GM18505 (cell line): ENCODE data around the gene CIAO2B.
A peak's percentile ranks its signal among the peaks of the same experiment; 100 is the strongest.
"Not testable (repeated sequence)": the region's sequence is repeated elsewhere in the genome, so short reads cannot be mapped to it uniquely, and the experiment has no call there.

Source experiments
- ATAC-seq: cut with Tn5 transposase; IDR thresholded peaks from one replicate; pipeline ENCODE4 v1.9.1; 2021; ENCODE audit not compliant: unreplicated experiment
- POLR2A ChIP-seq: IDR thresholded peaks from 4 replicates; pipeline ENCODE4 v1.6.1; 2011; ENCODE audit warnings: borderline replicate concordance; ENCODE audit not compliant: insufficient read depth, insufficient read length; ENCODE audit errors: extremely low read depth

The CIAO2B gene

DNA sequence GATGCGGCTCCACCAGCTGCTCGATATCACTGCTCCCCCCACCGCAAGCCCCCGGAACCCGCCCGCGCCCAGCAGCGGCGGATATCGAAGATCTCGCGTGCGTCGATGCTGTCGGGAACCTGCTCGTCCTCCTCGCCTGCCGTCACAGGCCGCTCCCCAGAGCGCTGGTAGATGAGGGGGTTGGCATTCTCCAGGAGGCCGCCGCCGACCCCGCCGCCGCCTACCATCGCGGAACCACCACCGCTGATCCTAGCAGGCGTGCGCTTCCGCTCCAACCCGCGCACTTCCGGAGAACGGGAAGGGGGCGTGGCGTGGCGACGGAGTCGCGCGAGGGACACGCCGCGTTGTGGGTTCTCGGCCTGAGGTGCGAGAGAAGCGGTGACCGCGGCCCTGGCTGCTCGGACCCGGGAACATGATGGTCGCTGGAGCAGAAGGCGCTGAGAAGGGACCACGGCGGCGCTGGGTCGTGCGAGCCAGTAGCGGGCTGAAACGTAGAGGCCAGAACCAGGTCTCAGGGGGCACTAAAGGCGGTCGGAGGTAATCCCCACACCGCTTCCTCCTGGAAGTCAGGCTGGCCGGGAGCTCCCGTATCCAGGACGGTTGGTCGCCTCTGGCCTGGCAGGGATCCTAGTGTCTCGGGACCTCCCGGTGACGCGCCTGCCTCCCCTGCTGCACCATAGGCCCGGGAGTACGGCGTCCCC, at the start of gene CIAO2B:
CIAO2B (minus strand) TSS at position 265 of the 701 bp plus-strand sequence; CDS start at position 227, 38 bp downstream.
- peak; percentile 70 for ATAC-seq
- peak; percentile 91 for TF ChIP-seq POLR2A

DNA sequence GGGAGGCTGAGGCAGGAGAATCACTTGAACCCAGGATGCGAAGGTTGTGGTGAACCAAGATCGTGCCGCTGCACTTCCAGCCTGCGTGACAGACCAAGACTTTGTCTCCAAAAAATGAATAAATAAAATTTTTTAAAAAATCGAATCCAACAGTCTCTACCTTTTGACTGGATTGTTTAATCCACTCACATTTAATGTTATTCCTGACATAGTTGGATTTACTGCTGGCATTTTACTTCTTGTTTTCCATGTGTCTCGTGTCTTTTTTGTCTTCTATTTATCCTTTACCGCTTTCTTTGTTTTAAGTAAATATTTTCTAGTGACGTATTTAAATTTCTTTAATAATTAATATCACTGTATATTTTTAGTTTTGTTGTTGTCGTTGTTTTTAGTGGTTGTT, 48.8 kb upstream of the CIAO2B start:
- TF ChIP-seq POLR2A: no peak
- ATAC-seq: no peak

DNA sequence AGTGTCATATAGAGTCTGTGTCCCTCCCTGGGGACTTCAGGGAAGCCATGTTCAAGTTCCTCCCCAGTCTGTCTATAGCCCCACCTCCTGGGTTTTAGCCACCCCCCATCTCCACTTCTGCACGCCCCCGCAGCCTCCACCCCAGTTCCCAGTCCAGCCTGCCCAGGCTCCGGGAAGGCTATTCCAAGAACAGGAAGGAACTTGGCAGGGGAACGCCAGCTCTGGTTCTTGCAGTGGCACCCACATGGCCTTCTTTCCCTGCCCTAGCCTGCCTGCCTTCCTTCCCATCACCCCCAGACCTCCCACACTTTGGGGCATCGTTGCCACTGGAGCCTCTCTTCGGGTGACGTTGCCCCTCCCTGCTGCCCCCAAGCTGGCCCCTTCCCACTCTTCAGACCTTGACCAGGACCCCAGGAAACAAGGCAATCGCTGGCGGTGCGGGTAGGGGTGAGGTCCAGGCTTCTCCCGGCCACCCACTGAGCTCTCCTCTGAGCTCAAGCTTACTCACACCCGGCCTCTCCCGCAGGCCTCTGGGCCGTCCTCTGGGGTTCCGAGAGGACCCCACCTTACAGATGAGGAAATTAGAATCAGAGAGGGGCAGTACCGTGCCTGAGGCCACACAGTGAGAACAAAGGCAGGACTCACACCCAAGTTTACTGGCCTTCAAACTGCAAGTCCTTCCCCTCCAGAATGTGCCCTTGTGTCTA, 45.0 kb upstream of the CIAO2B start:
- no peak for ATAC-seq
- no peak for TF ChIP-seq POLR2A

DNA sequence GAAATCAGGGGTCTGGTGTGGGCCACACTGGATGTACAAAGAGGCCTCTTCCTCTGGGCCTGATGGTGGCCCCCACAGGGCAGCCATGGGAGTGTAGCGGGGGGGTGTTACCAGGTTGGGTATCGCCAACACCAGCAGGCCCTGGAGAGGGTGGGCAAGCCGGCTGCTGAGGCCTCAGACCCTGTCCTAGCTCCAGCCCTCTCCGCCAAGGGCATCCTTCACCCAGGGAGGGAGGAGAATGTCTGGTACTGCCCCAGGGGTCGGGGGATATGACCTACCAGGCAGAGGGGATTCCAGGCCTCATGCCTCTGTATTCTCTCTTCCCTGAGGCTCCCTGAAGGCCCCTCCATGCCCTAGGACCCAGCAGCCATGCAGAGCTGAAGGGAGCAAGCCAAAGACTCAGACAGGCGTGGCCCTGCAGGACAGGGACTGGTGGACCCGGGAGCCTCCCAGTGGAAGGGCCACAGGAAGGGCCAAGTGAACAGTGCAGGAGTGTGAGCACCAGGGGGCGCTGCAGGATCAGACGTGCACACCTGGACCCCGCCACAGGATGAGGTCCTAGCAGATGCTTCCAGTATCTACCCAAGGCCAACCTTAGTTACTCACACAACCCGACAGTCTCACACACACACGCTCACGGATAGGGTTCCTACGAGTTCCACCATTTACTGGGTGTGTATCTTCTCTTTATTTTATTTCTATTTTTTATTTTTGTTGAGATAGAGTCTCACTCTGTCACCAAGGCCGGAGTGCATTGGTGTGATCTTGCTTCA, 43.3 kb upstream of the CIAO2B start:
- no peak for TF ChIP-seq POLR2A
- ATAC-seq: no peak

DNA sequence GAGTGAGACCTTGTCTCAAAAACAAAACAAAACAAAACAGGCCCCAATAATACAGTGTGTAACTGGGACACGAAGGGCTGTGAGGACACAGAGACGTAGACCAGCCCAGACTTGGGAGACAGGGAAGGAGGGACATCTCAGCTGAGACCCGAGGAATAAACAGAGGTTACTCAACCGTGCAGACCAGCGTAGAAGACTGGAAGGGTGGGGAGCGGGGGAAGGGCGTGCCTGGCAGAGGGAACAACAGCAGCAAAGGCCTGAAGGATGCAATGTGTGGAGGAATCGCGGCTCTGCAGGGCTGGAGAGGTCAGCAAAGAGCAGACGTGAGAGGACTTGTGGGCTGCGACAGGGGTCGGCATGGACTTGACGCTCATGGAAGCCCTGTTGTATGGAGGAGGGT, 42.5 kb upstream of the CIAO2B start:
- no peak for TF ChIP-seq POLR2A
- no peak for ATAC-seq

DNA sequence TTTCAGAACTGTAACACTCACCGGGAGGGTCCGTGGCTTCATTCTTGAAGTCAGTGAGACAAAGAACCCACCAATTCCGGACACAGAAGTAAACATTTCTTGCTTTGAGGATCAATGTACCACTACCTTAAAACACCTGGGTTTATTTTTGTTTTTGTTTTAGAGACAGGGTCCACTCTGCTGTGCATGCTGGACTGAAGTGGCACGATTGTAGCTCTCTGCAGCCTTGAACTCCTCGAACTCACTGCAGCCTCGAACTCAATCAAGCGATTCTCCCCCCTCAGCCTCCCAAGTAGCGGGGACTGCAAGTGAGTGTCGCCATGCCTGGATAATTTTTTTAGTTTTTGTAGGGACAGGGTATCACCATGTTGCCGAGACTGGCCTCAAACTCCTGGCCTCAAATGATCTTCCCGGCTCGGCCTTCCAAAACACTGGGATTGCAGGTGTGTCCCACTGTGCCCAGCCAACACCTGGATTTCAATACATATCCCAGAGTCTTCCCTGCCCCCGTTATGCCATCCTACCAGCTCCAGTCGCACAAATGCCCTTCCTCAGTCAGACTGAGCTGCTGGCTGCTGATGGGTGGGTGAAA, 41.2 kb upstream of the CIAO2B start:
- no peak for TF ChIP-seq POLR2A
- ATAC-seq: no peak

DNA sequence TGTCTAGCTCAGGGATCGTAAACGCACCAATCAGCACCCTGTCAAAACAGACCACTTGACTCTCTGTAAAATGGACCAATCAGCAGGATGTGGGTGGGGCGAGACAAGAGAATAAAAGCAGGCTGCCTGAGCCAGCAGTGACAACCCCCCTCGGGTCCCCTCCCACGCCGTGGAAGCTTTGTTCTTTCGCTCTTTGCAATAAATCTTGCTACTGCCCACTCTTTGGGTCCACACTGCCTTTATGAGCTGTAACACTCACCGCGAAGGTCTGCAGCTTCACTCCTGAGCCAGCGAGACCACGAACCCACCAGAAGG, 40.7 kb upstream of the CIAO2B start:
- ATAC-seq: not testable (repeated sequence)

DNA sequence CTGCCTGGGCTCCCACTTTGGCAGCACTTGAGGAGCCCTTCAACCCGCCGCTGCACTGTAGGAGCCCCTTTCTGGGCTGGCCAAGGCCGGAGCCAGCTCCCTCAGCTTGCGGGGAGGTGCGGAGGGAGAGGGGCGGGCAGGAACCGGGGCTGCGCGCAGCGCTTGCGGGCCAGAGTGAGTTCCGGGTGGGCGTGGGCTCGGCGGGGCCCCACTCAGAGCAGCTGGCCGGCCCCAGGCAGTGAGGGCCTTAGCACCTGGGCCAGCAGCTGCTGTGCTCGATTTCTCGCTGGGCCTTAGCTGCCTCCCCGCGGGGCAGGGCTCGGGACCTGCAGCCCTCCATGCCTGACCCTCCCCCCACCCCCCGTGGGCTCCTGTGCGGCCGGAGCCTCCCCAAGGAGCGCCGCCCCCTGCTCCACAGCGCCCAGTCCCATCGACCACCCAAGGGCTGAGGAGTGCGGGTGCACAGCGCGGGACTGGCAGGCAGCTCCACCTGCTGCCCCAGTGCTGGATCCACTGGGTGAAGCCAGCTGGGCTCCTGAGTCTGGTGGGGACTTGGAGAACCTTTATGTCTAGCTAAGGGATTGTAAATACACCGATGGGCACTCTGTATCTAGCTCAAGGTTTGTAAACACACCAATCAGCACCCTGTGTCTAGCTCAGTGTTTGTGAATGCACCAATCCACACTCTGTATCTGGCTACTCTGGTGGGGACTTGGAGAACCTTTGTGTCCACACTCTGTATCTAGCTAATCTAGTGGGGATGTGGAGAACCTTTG, 40.1 kb upstream of the CIAO2B start:
- ATAC-seq: not testable (repeated sequence)

DNA sequence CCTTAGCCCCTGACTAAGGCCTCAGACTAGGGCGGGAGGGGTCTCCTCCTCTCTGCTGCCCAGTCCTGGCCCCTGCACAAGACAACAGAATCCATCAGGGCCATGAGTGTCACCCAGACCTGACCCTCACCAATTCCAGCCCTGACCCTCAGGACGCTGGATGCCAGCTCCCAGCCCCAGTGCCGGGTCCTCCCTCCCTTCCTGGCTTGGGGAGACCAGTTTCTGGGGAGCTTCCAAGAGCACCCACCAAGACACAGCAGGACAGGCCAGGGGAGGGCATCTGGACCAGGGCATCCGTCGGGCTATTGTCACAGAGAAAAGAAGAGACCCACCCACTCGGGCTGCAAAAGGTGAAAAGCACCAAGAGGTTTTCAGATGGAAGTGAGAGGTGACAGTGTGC, 39.5 kb upstream of the CIAO2B start:
- TF ChIP-seq POLR2A: no peak
- no peak for ATAC-seq

DNA sequence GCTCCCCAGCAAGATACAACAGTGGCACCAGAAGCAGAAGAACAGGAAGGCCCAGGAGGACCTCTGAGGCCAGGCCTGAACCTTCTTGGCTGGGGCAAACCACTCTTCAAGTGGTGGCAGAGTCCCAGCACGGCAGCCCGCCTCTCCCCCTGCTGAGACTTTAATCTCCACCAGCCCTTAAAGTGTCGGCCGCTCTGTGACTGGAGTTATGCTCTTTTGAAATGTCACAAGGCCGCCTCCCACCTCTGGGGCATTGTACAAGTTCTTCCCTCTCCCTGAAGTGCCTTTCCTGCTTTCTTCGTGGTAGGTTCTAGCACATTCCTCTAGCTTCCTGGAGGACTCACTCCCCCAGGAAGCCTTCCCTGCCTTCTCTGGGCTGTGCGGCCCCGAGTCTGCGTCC, 38.8 kb upstream of the CIAO2B start:
- ATAC-seq: no peak
- TF ChIP-seq POLR2A: no peak

DNA sequence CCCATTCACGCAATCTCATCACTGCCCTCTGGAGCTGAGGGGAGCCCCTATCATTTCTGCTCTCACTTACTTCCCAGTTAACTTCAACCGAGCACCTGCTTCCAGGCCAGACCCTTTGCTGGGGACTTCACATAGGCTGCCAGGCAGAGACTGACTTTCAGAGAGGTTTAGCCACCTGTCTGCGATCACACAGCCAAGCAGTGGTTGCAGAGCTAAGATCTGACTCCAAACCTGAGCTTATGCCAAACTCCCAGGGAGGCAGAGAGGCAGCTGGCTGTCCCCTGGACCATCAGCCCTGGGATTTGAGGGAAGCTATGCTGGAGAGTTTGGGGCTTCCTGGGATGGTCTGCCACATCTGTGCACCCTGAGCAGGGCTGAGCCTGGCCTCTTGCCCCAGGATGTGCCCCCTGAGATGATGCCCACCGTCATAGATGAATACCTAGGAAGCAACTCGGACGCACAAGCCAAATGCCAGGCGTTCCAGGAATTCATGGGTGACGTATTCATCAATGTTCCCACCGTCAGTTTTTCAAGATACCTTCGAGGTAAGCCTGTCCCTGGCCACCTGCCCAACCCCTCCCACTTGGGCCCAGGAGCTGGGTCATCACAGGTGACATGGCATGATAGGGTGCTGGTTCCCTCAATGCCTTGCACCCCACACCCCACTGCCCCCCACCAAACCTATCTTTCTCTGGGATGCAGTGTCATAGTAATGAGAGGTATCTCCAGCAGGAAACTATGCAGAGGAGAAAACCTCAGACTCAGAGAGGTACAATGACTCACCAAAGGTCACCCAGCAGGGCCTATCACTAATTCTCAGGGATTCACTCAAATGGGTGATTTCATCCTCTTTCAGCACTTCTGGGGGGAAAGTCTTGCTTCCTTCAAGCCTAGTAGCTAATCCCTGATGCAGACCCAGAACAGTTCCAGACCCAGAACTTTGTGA, 36.8 kb upstream of the CIAO2B start:
- no peak for ATAC-seq
- no peak for TF ChIP-seq POLR2A

DNA sequence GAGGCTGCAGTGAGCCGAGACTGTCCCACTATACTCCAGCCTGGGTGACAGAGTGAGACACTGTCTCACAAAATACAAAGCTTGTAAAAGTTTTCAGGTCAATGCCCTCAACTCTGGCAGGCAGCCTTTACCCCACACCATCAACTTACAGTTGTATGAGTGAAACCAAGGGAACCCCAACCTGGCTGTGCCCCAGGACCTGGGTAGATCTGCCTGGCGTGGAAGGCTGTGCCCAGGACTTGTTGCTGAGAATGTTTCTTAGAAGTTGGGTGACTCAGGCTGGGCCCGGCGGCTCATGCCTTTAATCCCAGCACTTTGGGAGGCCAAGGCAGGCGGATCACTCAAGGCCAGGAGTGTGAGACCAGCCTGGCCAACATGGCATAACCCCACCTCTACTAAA, 34.6 kb upstream of the CIAO2B start:
- TF ChIP-seq POLR2A: no peak
- ATAC-seq: no peak
